Keratinocyte (primary cell): Measurements from ENCODE around the gene CCR5AS.

Experiments
- EZH2 ChIP-seq: IDR thresholded peaks from one replicate; pipeline ENCODE4 v1.6.1; 2012; ENCODE audit warnings: inconsistent platforms, mild to moderate bottlenecking, low read length, moderate library complexity
- TF ChIP-seq, protein P1 (sequence below), 3 experiments: IDR thresholded peaks in 1 of 3; conservative IDR thresholded peaks in 1 of 3; optimal IDR thresholded peaks in 1 of 3; 2 replicates in 2 of 3; 3 replicates in 1 of 3; pipeline versions ENCODE3 to v1.5.1; 2011; ENCODE audit warnings: low read length in 3 of 3, mild to moderate bottlenecking in 3 of 3, moderate library complexity in 2 of 3, control low read depth in 1 of 3, inconsistent platforms in 1 of 3; ENCODE audit not compliant: insufficient read depth in 2 of 3; ENCODE audit errors: extremely low read depth in 1 of 3

DNA sequence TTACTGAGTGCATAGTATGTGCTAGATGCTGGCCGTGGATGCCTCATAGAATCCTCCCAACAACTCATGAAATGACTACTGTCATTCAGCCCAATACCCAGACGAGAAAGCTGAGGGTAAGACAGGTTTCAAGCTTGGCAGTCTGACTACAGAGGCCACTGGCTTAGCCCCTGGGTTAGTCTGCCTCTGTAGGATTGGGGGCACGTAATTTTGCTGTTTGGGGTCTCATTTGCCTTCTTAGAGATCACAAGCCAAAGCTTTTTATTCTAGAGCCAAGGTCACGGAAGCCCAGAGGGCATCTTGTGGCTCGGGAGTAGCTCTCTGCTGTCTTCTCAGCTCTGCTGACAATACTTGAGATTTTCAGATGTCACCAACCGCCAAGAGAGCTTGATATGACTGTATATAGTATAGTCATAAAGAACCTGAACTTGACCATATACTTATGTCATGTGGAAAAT is 37.2 kb downstream of the CCR5AS start:
- TF ChIP-seq, protein P1, sequence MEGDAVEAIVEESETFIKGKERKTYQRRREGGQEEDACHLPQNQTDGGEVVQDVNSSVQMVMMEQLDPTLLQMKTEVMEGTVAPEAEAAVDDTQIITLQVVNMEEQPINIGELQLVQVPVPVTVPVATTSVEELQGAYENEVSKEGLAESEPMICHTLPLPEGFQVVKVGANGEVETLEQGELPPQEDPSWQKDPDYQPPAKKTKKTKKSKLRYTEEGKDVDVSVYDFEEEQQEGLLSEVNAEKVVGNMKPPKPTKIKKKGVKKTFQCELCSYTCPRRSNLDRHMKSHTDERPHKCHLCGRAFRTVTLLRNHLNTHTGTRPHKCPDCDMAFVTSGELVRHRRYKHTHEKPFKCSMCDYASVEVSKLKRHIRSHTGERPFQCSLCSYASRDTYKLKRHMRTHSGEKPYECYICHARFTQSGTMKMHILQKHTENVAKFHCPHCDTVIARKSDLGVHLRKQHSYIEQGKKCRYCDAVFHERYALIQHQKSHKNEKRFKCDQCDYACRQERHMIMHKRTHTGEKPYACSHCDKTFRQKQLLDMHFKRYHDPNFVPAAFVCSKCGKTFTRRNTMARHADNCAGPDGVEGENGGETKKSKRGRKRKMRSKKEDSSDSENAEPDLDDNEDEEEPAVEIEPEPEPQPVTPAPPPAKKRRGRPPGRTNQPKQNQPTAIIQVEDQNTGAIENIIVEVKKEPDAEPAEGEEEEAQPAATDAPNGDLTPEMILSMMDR (optimal IDR thresholded peaks at IDR 0.05 in 1 of 3, IDR thresholded peaks at IDR 0.05 in 1 of 3, conservative IDR thresholded peaks at IDR 0.05 in 1 of 3; ENCODE audit: extremely low read depth in 1 of 3, insufficient read depth in 2 of 3, low read length in 3 of 3), result no peak
- no peak for TF ChIP-seq EZH2
